WTC11 (cell line): ENCODE results near the gene KCNIP4.

Experiments used
- CTCF ChIP-seq: fragments of 200-600 bp; IDR thresholded peaks from 2 replicates; pipeline ENCODE4 v1.8.0; 2022; ENCODE audit warnings: antibody characterized with exemption
- JUN ChIP-seq: sonication (generic); formaldehyde crosslinking; IDR thresholded peaks from 2 replicates; pipeline ENCODE4 v1.8.0; 2023; ENCODE audit warnings: mild to moderate bottlenecking, missing genetic modification reagents
- MAX ChIP-seq: sonication (generic); formaldehyde crosslinking; IDR thresholded peaks from 2 replicates; pipeline ENCODE4 v1.8.0; 2022; ENCODE audit warnings: mild to moderate bottlenecking, missing genetic modification reagents
- NR3C1 ChIP-seq: sonication (generic); formaldehyde crosslinking; conservative IDR thresholded peaks from 2 replicates; pipeline ENCODE4 v1.8.1; 2023; ENCODE audit warnings: low read depth, mild to moderate bottlenecking, missing genetic modification reagents

GRCh38 chr4:21454831-21455230 lies 493.7 kb downstream of the KCNIP4 start:
- TF ChIP-seq CTCF (no peak), JUN (no peak), NR3C1 (no peak), MAX (CRISPR knock-in tag) (no peak)
